ENCODE measurements around the gene MYO15B.

MYO15B gene

DNA sequence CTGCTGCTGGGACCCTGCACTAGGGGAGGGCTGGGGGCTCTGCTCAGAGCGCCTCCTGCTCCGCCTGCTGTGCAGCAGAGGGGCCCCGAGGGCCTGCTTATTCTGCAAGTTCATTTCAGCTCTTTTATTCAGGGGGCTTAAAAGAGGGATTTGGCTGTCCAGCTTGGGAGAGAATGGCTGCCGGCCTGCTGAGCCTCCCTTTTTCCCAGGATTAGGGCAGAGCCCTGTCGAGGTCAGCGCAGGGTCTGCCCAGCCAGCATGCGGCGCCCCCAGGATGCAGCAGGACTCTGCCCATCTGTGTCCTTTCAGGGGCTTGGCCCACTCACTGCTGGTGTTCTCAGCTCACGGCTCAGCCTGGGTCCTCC, 46.8 kb downstream of the MYO15B start:
- no peak for TF ChIP-seq EZH2 (IDR thresholded peaks at IDR 0.05; ENCODE audit: borderline replicate concordance, low read length)
- TF ChIP-seq, protein P1, sequence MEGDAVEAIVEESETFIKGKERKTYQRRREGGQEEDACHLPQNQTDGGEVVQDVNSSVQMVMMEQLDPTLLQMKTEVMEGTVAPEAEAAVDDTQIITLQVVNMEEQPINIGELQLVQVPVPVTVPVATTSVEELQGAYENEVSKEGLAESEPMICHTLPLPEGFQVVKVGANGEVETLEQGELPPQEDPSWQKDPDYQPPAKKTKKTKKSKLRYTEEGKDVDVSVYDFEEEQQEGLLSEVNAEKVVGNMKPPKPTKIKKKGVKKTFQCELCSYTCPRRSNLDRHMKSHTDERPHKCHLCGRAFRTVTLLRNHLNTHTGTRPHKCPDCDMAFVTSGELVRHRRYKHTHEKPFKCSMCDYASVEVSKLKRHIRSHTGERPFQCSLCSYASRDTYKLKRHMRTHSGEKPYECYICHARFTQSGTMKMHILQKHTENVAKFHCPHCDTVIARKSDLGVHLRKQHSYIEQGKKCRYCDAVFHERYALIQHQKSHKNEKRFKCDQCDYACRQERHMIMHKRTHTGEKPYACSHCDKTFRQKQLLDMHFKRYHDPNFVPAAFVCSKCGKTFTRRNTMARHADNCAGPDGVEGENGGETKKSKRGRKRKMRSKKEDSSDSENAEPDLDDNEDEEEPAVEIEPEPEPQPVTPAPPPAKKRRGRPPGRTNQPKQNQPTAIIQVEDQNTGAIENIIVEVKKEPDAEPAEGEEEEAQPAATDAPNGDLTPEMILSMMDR (IDR thresholded peaks at IDR 0.05; ENCODE audit: low read length), result no peak
- Histone ChIP-seq H3K27ac (ENCODE audit: low read depth, low read length, poor library complexity, severe bottlenecking) (no peak overlapping the region), H3K4me1 (ENCODE audit: insufficient read depth, low read length, severe bottlenecking) (no peaks in the 10 kb centered on the region), H2AFZ (ENCODE audit: low read length) (no peak overlapping the region), H3K79me2 (ENCODE audit: insufficient read depth, low read length) (no peaks in the 10 kb centered on the region), H3K9me2 (ENCODE audit: low read depth, low read length) (no peaks in the 10 kb centered on the region), H3K36me3 (ENCODE audit: insufficient read depth, low read length) (peaks cover 16% of the 10 kb centered on the region; the same call in 1 of the 2 replicates), H3K9ac (ENCODE audit: low read length) (no peak overlapping the region), H3K9me3 (ENCODE audit: low read length) (no peaks in the 10 kb centered on the region), H3K27me3 (ENCODE audit: insufficient read depth, low read length) (no peaks in the 10 kb centered on the region), H4K20me1 (ENCODE audit: insufficient read depth, low read length) (no peaks in the 10 kb centered on the region), H3K4me2 (ENCODE audit: low read length) (no peak overlapping the region), H3F3A (ENCODE audit: insufficient read depth, low read length) (no peaks in the 10 kb centered on the region), H3K4me3 (ENCODE audit: low read depth, low read length, poor library complexity, severe bottlenecking) (no peak overlapping the region)

DNA sequence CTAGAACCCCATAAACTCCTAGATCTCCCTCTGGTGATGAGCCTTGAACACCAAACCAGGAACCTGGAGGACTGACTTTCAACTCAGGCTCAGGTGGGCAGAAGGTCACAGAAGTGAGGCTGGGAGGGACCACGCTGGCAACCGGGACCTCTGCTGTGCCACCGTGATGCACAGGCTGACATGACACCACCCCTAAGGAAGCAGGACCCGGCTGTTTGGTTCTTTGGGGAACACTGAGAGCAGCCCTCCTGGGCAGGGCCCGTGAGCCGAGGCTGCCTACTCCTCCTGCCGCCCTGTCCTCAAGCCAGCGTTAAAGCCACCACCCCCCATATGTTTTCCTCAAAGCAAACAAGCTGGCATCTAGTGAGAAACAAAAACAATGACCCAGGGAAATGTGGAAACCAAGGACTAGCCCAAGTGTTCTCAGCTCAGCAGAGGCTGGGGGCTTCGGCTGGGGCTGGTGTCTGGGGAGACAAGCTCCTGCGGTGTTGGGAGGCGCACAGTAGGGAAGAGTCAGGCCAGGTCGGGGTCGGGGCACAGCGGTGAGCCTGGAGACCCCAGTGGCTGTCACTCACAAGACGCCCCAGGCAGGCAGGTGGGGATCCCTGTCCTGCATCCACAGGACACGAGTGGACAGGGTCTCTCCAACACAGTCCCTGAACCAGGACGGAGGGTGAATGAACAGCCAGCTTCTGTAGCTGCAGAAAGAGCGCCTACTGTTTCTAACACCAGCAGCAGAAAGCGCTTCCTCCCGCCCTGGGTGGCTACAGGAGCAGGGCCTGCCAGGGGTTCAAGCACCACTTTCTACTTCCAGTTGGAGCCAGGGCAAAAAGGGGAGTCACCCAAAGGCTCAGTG, 47.4 kb downstream of the MYO15B start:
- Histone ChIP-seq H3K4me3 (ENCODE audit: low read depth, low read length, poor library complexity, severe bottlenecking) (no peak overlapping the region), H3K36me3 (ENCODE audit: insufficient read depth, low read length) (peaks cover 16% of the 10 kb centered on the region; the same call in 1 of the 2 replicates), H3K27ac (ENCODE audit: low read depth, low read length, poor library complexity, severe bottlenecking) (no peak overlapping the region), H3K4me2 (ENCODE audit: low read length) (no peak overlapping the region), H3K9me2 (ENCODE audit: low read depth, low read length) (no peaks in the 10 kb centered on the region), H4K20me1 (ENCODE audit: insufficient read depth, low read length) (no peaks in the 10 kb centered on the region), H3K9ac (ENCODE audit: low read length) (no peak overlapping the region), H3K9me3 (ENCODE audit: low read length) (no peaks in the 10 kb centered on the region), H3K27me3 (ENCODE audit: insufficient read depth, low read length) (no peaks in the 10 kb centered on the region), H3F3A (ENCODE audit: insufficient read depth, low read length) (no peaks in the 10 kb centered on the region), H3K4me1 (ENCODE audit: insufficient read depth, low read length, severe bottlenecking) (no peaks in the 10 kb centered on the region), H2AFZ (ENCODE audit: low read length) (no peak overlapping the region), H3K79me2 (ENCODE audit: insufficient read depth, low read length) (no peaks in the 10 kb centered on the region)
- no peak for TF ChIP-seq EZH2 (IDR thresholded peaks at IDR 0.05; ENCODE audit: borderline replicate concordance, low read length)
- TF ChIP-seq, protein P1 (IDR thresholded peaks at IDR 0.05; ENCODE audit: low read length), result no peak

DNA sequence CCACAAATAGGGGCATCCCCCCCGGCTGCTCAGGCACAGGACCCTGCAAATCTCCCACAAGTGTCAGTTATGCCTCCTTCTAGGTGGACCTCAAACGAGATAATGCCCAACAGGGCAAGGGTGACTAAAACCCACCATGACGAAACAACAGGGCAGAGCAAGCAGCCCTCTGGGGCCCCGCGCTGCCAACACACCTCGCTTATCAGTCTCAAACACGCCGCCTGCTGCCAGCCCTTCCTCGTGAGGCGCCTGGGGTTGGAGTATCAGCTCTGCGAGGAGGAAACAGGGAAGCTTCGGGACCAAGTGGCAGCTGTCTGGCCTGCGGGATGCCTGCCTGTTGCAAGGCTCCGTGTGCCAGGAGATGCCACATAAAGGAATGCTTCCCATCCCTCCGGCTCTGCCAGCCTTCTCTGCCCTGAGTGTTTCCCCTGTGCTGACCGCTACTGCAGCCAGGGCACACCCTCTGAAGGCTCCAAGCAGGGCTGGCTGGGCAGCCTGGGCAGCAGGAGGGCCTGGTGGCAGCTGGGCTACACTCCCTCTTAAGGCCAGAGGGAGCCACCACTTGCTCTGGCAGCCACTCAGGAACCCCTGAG, 48.1 kb downstream of the MYO15B start:
- no peak overlapping the region for H3K9ac ChIP-seq (ENCODE audit: low read length)
- no peaks in the 10 kb centered on the region for H3K9me3 ChIP-seq (ENCODE audit: low read length)
- no peaks in the 10 kb centered on the region for H3K4me1 ChIP-seq (ENCODE audit: insufficient read depth, low read length, severe bottlenecking)
- no peaks in the 10 kb centered on the region for H3F3A ChIP-seq (ENCODE audit: insufficient read depth, low read length)
- no peaks in the 10 kb centered on the region for H3K9me2 ChIP-seq (ENCODE audit: low read depth, low read length)
- peaks cover 11% of the 10 kb centered on the region; the same call in 1 of the 2 replicates for H3K36me3 ChIP-seq (ENCODE audit: insufficient read depth, low read length)
- no peak overlapping the region for H3K27ac ChIP-seq (ENCODE audit: low read depth, low read length, poor library complexity, severe bottlenecking)
- H3K79me2 ChIP-seq (ENCODE audit: insufficient read depth, low read length), result no peaks in the 10 kb centered on the region
- H3K4me3 ChIP-seq (ENCODE audit: low read depth, low read length, poor library complexity, severe bottlenecking), result no peak overlapping the region
- H3K27me3 ChIP-seq (ENCODE audit: insufficient read depth, low read length), result no peaks in the 10 kb centered on the region
- no peak overlapping the region for H2AFZ ChIP-seq (ENCODE audit: low read length)
- no peaks in the 10 kb centered on the region for H4K20me1 ChIP-seq (ENCODE audit: insufficient read depth, low read length)
- no peak overlapping the region for H3K4me2 ChIP-seq (ENCODE audit: low read length)
- TF ChIP-seq, protein P1 (IDR thresholded peaks at IDR 0.05; ENCODE audit: low read length), result no peak
- TF ChIP-seq EZH2 (IDR thresholded peaks at IDR 0.05; ENCODE audit: borderline replicate concordance, low read length), result no peak
